ENCODE data around the gene HOGA1.
"Not testable (repeated sequence)": the region's sequence is repeated elsewhere in the genome, so short reads cannot be mapped to it uniquely, and the experiment has no call there.

GRCh38 chr10:97562329-97562728 is 21.9 kb upstream of the HOGA1 start:
- not testable (repeated sequence) for TF ChIP-seq CTCF (IDR thresholded peaks at IDR 0.05); ZFX (IDR thresholded peaks at IDR 0.05; ENCODE audit: borderline replicate concordance)
